ENCODE data around the gene EPB41.
A peak's percentile ranks its signal among the peaks of the same experiment; 100 is the strongest.
"Not testable (repeated sequence)": the region's sequence is repeated elsewhere in the genome, so short reads cannot be mapped to it uniquely, and the experiment has no call there.

The EPB41 gene

GRCh38 chr1:29112705-29113412 is 198.5 kb downstream of the EPB41 start:
- DNase-seq (ENCODE audit: low spot score), result no peak

GRCh38 chr1:29113413-29114117 is 199.2 kb downstream of the EPB41 start:
- DNase-seq (ENCODE audit: low spot score), result no peak

GRCh38 chr1:29114654-29115053 is 200.3 kb downstream of the EPB41 start:
- DNase-seq (ENCODE audit: low spot score), result no peak

GRCh38 chr1:29117381-29117780 is 203.0 kb downstream of the EPB41 start:
- no peak for DNase-seq (ENCODE audit: low spot score)

GRCh38 chr1:29119121-29119929 is 205.0 kb downstream of the EPB41 start:
- DNase-seq (ENCODE audit: low spot score), result no peak

GRCh38 chr1:29120367-29120766 is 206.0 kb downstream of the EPB41 start:
- no peak for DNase-seq (ENCODE audit: low spot score)

GRCh38 chr1:29120947-29121485 is 206.6 kb downstream of the EPB41 start:
- DNase-seq (ENCODE audit: low spot score), result peak; percentile 65

- DNase-seq (ENCODE audit: low spot score), result no peak
Measured at GRCh38 chr1:29121516-29121935, 207.2 kb downstream of the EPB41 start.

- DNase-seq (ENCODE audit: low spot score), result no peak
Measured at GRCh38 chr1:29121936-29122681, 207.7 kb downstream of the EPB41 start.

GRCh38 chr1:29122682-29123052 is 208.3 kb downstream of the EPB41 start:
- DNase-seq (ENCODE audit: low spot score), result no peak

GRCh38 chr1:29123053-29123886 is 208.9 kb downstream of the EPB41 start:
- DNase-seq (ENCODE audit: low spot score), result no peak

- DNase-seq (ENCODE audit: low spot score), result no peak
Measured at GRCh38 chr1:29123887-29124365, 209.6 kb downstream of the EPB41 start, which contains the start of gene TMEM200B. Gene TMEM200B, minus strand, starts transcription at chr1:29123903. Its CDS starts 2,075 bp downstream, at chr1:29121828.

GRCh38 chr1:29124366-29125236 is 210.2 kb downstream of the EPB41 start:
- no peak for DNase-seq (ENCODE audit: low spot score)

GRCh38 chr1:29125237-29125641 is 210.9 kb downstream of the EPB41 start:
- no peak for DNase-seq (ENCODE audit: low spot score)

GRCh38 chr1:29125788-29126187 is 211.4 kb downstream of the EPB41 start:
- no peak for DNase-seq (ENCODE audit: low spot score)

- no peak for DNase-seq (ENCODE audit: low spot score)
Measured at GRCh38 chr1:29126198-29126597, 211.8 kb downstream of the EPB41 start.

- DNase-seq (ENCODE audit: low spot score), result no peak
Measured at GRCh38 chr1:29128739-29129138, 214.4 kb downstream of the EPB41 start.

GRCh38 chr1:29129916-29130315 is 215.5 kb downstream of the EPB41 start:
- no peak for DNase-seq (ENCODE audit: low spot score)

GRCh38 chr1:29131056-29131455 is 216.7 kb downstream of the EPB41 start:
- not testable (repeated sequence) for DNase-seq (ENCODE audit: low spot score)

Data from NAMALWA (cell line).